ENCODE measurements around the gene MDN1.
A peak's percentile ranks its signal among the peaks of the same experiment; 100 is the strongest.

Gene MDN1

GRCh38 chr6:89729818-89730217 is 89.8 kb downstream of the MDN1 start:
- Mint-ChIP-seq H3K4me1 (no peaks in the 10 kb centered on the region), H3K4me3 (no peak overlapping the region), H3K36me3 (ENCODE audit: low read depth) (peaks cover 72% of the 10 kb centered on the region), H3K9me3 (no peaks in the 10 kb centered on the region), H3K27ac (peak overlapping the region; percentile 41), H3K27me3 (ENCODE audit: low read depth, poor library complexity) (no peaks in the 10 kb centered on the region)
- no peak for DNase-seq
- TF ChIP-seq, protein P1, sequence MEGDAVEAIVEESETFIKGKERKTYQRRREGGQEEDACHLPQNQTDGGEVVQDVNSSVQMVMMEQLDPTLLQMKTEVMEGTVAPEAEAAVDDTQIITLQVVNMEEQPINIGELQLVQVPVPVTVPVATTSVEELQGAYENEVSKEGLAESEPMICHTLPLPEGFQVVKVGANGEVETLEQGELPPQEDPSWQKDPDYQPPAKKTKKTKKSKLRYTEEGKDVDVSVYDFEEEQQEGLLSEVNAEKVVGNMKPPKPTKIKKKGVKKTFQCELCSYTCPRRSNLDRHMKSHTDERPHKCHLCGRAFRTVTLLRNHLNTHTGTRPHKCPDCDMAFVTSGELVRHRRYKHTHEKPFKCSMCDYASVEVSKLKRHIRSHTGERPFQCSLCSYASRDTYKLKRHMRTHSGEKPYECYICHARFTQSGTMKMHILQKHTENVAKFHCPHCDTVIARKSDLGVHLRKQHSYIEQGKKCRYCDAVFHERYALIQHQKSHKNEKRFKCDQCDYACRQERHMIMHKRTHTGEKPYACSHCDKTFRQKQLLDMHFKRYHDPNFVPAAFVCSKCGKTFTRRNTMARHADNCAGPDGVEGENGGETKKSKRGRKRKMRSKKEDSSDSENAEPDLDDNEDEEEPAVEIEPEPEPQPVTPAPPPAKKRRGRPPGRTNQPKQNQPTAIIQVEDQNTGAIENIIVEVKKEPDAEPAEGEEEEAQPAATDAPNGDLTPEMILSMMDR (IDR thresholded peaks at IDR 0.05) = no peak

DNA sequence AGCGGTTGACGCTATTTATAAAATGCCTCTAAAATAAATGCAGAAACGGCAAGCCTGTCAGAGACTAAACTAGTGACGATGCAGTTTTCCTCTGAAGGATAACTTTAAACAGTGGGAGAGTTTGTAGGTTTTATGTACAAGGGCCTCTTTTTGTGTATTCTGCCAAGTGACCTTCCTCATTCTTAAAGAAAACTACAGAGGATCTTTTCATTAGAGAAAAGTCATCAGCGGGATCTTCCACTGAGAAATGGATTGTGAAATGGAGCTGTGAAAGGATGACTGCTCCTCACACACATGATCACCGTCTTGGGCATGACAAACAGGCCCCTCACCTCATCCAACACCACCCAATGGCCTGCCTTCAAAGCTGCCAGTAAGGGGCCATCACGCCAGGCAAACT is 92.1 kb downstream of the MDN1 start:
- DNase-seq = no peak
- TF ChIP-seq, protein P1 (IDR thresholded peaks at IDR 0.05) = no peak
- H3K27ac Mint-ChIP-seq = no peak overlapping the region
- H3K9me3 Mint-ChIP-seq = no peaks in the 10 kb centered on the region
- H3K4me1 Mint-ChIP-seq = no peaks in the 10 kb centered on the region
- no peaks in the 10 kb centered on the region for H3K27me3 Mint-ChIP-seq (ENCODE audit: low read depth, poor library complexity)
- peaks cover 80% of the 10 kb centered on the region for H3K36me3 Mint-ChIP-seq (ENCODE audit: low read depth)
- no peak overlapping the region for H3K4me3 Mint-ChIP-seq

GRCh38 chr6:89724981-89725380 is 94.6 kb downstream of the MDN1 start:
- H3K36me3 Mint-ChIP-seq (ENCODE audit: low read depth) = peaks cover 66% of the 10 kb centered on the region
- H3K27ac Mint-ChIP-seq = no peak overlapping the region
- no peaks in the 10 kb centered on the region for H3K4me1 Mint-ChIP-seq
- no peak overlapping the region for H3K4me3 Mint-ChIP-seq
- no peaks in the 10 kb centered on the region for H3K9me3 Mint-ChIP-seq
- TF ChIP-seq, protein P1 (IDR thresholded peaks at IDR 0.05) = no peak
- no peak for DNase-seq
- no peaks in the 10 kb centered on the region for H3K27me3 Mint-ChIP-seq (ENCODE audit: low read depth, poor library complexity)

DNA sequence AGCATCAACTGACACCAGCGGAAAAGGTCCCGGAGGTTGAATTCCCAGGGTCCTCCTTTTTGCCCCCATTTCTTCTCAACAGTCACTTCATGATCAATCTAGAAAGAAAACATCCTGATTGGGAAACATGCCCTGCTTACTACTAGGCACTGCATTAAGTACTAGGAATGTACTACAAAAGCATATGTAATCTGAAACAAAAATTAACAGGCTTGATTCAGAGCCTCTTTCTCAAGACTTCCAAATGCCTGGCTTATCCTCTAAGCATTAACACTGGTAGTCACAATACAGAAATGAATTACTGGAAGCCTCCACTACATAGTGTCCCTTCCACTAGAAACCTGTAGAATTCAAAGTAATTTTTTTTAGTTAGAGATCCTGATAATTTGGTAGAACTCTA is 96.5 kb downstream of the MDN1 start:
- H3K9me3 Mint-ChIP-seq = no peaks in the 10 kb centered on the region
- H3K27me3 Mint-ChIP-seq (ENCODE audit: low read depth, poor library complexity) = no peaks in the 10 kb centered on the region
- TF ChIP-seq, protein P1 (IDR thresholded peaks at IDR 0.05) = no peak
- H3K27ac Mint-ChIP-seq = no peak overlapping the region
- no peak for DNase-seq
- H3K36me3 Mint-ChIP-seq (ENCODE audit: low read depth) = peaks cover 65% of the 10 kb centered on the region
- H3K4me3 Mint-ChIP-seq = no peak overlapping the region
- no peaks in the 10 kb centered on the region for H3K4me1 Mint-ChIP-seq

DNA sequence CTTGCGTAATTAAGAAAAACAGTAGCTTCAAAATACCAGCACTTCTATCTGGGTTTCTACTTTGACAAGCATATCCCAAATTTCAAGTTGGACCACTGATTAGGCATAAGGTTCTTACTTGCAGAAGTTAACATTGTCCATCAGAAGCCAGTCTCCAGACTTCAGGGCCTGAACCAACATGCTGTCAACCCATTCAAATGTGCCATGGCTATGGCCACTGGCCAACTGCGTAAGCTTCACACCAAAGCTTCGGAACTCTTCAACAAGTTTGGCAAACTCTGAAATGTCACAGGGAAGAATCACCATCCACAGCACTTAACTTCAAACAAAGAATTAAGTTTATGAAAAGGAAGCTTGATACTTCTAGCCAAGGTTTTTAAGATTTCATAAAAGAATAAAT is 103.1 kb downstream of the MDN1 start:
- TF ChIP-seq, protein P1 (IDR thresholded peaks at IDR 0.05) = no peak
- no peak for DNase-seq
- H3K4me3 Mint-ChIP-seq = no peak overlapping the region
- no peaks in the 10 kb centered on the region for H3K9me3 Mint-ChIP-seq
- no peaks in the 10 kb centered on the region for H3K27me3 Mint-ChIP-seq (ENCODE audit: low read depth, poor library complexity)
- no peak overlapping the region for H3K27ac Mint-ChIP-seq
- no peaks in the 10 kb centered on the region for H3K4me1 Mint-ChIP-seq
- H3K36me3 Mint-ChIP-seq (ENCODE audit: low read depth) = peaks cover 57% of the 10 kb centered on the region

DNA sequence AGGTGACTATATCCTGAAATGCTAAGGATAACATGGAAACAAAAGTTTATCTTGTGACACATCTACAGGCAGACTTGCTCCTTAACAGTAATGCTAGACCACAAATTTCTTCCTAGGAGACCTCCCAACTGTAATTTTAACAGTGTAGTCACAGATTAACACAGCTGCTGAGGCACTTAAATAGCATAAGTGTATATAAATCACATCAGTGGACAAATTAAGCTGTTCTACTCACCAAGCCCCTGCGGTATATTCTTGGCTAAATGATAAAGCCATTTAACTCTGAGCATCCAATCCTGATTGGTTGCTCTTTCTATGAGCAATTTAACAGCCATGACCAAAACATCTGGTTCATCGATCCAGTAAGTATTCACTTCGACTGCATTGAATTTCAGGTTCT is 107.8 kb downstream of the MDN1 start:
- no peak for DNase-seq
- Mint-ChIP-seq H3K4me3 (no peak overlapping the region), H3K27ac (no peak overlapping the region), H3K4me1 (no peaks in the 10 kb centered on the region), H3K27me3 (ENCODE audit: low read depth, poor library complexity) (no peaks in the 10 kb centered on the region), H3K36me3 (ENCODE audit: low read depth) (peaks cover 77% of the 10 kb centered on the region), H3K9me3 (no peaks in the 10 kb centered on the region)
- TF ChIP-seq, protein P1 (IDR thresholded peaks at IDR 0.05) = no peak
